ENCODE data around the gene UPF3A.
"Not testable (repeated sequence)": the region's sequence is repeated elsewhere in the genome, so short reads cannot be mapped to it uniquely, and the experiment has no call there.

Gene UPF3A

DNA sequence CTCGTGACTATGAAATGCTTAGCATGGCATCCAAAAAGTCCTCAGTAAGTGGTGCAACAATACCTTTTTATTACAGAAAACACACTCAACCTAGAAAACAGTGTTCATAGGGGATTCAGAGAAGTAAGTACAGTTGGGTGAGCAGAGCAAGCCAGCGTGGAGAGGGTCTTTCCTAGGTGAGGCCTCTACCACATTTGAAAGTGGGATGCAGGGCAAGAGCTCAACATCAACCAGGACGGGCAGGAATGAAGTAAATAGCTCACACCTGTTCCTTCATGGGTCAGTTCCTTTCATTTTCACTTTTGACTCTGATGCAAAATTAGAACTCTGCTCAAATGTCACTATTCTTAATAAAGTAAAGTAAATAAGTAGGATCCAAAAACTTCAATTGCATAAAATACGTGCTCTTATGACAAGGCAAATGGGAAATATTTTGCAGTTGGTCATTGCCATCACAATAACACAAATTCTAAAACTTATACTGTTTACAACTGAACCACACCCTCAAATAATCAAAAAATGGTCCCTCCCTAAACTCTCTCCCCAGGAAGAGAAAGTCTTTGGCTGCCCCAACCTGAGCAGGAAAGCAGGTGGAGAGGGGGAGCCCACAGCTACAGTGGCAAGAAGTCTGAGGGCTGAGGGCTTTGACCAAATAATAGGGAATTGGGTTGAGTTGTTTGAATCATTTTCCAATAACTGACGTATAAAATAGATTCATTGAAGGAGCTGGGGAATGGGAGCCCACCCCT lies 53.1 kb downstream of the UPF3A start:
- DNase-seq (ENCODE audit: low read depth), result no peak

DNA sequence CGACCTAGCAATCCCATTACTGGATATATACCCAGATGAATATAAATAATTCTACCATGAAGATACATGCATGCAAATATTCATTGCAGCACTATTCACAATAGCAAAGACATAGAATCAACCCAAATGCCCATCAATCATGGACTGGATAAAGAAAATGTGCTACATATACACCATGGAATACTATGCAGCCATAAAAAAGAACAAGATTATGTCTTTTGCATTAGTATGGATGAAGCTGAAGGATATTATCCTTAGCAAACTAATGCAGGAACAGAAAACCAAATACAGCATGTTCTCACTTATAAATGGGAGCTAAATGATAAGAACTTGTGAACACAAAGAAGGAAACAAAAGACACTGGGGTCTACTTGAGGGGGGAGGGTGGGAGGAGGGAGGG lies 55.1 kb downstream of the UPF3A start:
- DNase-seq (ENCODE audit: low read depth), result not testable (repeated sequence)

DNA sequence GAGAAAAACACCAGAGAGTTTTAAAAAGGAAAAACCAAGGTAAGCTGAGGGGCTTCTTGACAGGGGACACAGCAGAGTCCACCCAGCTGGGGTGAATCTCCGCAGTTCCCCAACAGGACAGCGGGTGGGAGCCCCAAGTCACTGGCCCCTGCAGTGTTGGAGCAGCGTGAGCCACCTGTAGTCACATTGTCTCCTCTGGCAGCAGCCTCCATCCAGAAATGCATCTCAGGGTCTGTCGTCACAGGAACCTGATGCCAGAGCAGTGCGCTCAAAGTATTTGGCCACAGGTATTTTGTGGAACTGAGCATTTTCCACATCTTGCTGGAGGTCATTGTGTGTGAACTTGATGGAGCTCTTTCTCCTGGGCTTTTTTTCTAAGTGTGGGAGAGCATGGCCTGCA lies 57.6 kb downstream of the UPF3A start:
- no peak for DNase-seq (ENCODE audit: low read depth)

DNA sequence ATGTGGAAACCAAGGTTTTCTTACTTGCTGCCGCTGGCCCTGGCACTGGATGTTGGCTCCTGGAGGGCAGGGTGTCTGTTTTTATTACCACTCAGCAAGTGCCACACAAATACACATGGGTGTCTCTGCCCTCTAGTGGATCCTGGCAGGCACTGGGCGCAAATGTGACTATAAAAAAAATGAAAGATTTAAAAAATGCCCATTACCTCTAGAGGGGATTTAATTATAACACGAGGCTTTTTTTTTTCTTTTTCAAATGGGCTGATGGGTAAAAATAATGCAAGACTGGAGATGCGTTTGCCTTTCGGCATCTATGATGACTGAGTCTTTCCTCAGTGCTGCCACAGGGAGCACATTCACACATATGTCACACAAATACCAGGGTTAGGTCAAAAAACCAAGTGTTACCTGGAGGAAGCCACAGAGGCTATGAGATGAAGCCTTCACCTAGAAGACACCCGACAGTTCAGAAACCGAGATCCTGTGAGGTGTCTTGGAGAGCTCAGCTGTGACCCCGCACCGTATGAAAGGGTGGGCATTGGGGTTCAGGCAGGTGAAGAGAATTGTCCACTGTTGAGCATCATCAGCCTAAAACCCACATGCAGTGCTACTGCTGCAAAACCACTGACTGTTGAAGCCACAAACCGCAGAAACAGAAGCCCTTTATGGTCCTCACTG lies 58.6 kb downstream of the UPF3A start:
- DNase-seq (ENCODE audit: low read depth), result peak; percentile 4

DNA sequence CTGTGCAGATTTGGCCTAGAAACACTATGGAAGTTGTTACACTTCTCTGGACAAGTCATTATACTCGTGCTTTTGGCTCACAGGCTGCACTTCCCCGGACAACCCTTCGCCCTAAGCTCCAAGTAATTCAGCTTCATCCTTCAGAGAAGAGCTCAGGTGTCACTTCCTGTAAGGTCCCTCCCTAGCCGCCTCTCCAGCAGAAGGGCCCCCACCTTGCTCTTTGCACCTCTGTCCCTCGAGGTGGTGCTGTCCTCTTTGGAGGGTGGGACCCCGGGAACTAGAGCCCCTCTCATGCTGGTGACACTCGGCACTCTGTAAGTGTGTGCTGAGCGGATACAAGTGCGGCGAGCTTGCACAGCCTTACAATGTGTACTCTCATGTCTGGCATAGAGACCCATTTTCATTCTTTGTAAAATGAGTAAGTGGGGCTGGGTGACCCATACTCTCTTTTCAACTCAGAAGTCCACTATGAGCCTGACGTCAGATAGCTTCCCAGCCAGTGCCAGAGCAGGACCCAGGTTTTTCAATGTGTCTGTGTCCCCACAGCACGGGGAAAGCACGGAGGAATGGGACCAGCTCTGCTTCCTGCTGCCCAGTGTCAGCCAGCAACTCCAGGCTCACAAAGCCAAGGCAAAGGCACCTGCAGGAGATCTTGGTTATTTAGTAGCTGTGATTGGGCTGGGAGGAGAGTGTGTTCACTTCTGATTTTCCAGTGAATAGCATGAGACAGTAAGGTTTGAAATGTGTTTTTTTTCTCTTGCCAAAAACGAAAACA lies 59.8 kb downstream of the UPF3A start:
- DNase-seq (ENCODE audit: low read depth), result no peak

DNA sequence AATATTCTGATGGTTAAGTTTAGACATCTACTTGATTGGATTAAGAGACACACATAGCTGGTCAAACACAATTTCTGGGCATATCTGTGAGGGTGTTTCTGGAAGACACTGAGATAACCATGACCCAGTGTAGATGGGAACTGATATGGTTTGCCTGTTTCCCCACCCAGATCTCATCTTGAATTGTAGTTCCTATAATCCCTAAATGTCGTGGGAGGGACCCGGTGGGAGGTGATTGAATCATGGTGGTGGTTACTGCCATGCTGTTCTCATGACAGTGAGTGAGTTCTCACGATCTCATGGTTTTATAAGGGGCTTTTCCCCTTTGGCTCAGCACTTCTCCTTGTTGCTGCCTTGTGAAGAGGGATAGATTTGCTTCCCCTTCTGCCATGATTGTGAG lies 65.9 kb downstream of the UPF3A start:
- not testable (repeated sequence) for DNase-seq (ENCODE audit: low read depth)

DNA sequence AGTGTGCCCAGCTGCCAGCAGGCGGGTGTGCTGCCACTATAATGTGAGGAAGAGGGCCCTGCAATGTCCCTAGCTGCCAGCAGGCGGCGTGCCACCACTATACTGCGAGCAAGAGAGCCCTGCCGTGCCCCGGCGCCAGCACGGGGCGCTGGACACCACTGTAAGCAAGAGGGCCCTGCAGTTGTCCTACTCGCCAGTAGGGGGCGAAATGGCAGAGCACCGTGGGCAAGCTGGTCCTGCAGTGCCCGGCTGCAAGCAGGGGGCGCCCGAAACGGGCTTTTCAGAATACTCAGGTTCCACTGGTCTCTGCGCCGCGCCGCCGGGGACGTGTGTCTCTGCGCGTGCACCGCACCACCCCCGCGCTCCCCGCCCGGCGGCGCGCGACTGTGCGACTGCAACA lies 71.4 kb downstream of the UPF3A start:
- DNase-seq (ENCODE audit: low read depth), result not testable (repeated sequence)

DNA sequence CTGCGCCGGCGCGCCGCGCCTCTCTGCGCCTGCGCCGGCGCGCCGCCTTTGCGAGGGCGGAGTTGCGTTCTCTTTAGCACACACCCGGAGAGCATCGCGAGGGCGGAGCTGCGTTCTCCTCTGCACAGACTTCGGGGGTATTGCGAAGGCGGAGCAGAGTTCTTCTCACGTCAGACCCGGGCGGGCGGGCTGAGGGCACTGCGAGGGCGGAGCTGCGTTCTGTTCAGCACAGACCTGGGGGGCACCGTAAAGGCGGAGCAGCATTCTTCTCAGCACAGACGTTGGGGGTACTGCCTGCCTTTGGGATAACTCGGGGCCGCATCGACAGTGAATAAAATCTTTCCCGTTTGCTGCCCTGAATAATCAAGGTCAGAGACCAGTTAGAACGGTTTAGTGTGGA lies 72.0 kb downstream of the UPF3A start:
- DNase-seq (ENCODE audit: low read depth), result not testable (repeated sequence)

Data from stimulated activated CD8-positive, alpha-beta memory T cell treated with anti-CD3 and anti-CD28 coated beads, Interleukin-12 subunit alpha, Interleukin-12 subunit beta, amount 100 ng/mL, for 1 hour (primary cell).